DMS153 (cell line): Measurements from ENCODE around the gene PLCB4.

Source experiments
- DNase-seq: peaks from one replicate; lab custom pipeline; 2025; lab: John Stamatoyannopoulos, UW

Gene PLCB4

GRCh38 chr20:9523636-9524035 is 454.7 kb downstream of the PLCB4 start:
- no peak for DNase-seq
